ENCODE data around the gene LMO7.
"Not testable (repeated sequence)": the region's sequence is repeated elsewhere in the genome, so short reads cannot be mapped to it uniquely, and the experiment has no call there.

GRCh38 chr13:75793188-75793567 is 157.0 kb downstream of the LMO7 start:
- not testable (repeated sequence) for TF ChIP-seq FOXK1 (CRISPR knock-in tag; IDR thresholded peaks at IDR 0.05); CTCF (IDR thresholded peaks at IDR 0.05); ZNF138 (CRISPR knock-in tag; conservative IDR thresholded peaks at IDR 0.05); RELA (CRISPR knock-in tag; IDR thresholded peaks at IDR 0.05; ENCODE audit: borderline replicate concordance); ATF3 (CRISPR knock-in tag; conservative IDR thresholded peaks at IDR 0.05)

Data from WTC11 (cell line).